Activated T-cell treated with anti-CD3 and anti-CD28 coated beads, Interleukin-2, amount 50 U/mL, for 4 hours (primary cell): ENCODE data around the gene MINDY4. TPM values are rescaled to one million over a fixed set of nuclear protein-coding genes. Genes with fewer than 3 reads are reported as not detected.

Experiments
- ATAC-seq, 2 donors: fragments of 200-7000 bp; cut with Tn5 transposase; one replicate each; pipeline ENCODE4 v1.10.0; 2021
- DNase-seq: peaks from one replicate; pipeline ENCODE4 v3.0.0-alpha.2; 2020
- H3K27me3 Mint-ChIP-seq: one replicate; pipeline ENCODE4 v1.8.0; 2021; ENCODE audit warnings: low read depth, mixed read lengths
- H3K36me3 Mint-ChIP-seq: one replicate; pipeline ENCODE4 v1.8.0; 2022; ENCODE audit warnings: mixed read lengths; ENCODE audit not compliant: insufficient read depth
- H3K4me1 Mint-ChIP-seq: one replicate; pipeline ENCODE4 v1.8.0; 2021; ENCODE audit warnings: low read depth, mixed read lengths
- H3K4me3 Mint-ChIP-seq: one replicate; pipeline ENCODE4 v1.8.0; 2021; ENCODE audit warnings: mild to moderate bottlenecking, moderate library complexity, mixed read lengths
- H3K9me3 Mint-ChIP-seq: one replicate; pipeline ENCODE4 v1.8.0; 2021; ENCODE audit warnings: mixed read lengths
- total RNA-seq, 3 donors: library from RNA; stranded (reverse); gene quantifications; one replicate each; pipeline ENCODE4 v1.2.1, GENCODE V29; 2021

MINDY4 gene
- total RNA-seq, 3 donors from 2014 or later = 1.6 to 2.1 (median 1.7) TPM

DNA sequence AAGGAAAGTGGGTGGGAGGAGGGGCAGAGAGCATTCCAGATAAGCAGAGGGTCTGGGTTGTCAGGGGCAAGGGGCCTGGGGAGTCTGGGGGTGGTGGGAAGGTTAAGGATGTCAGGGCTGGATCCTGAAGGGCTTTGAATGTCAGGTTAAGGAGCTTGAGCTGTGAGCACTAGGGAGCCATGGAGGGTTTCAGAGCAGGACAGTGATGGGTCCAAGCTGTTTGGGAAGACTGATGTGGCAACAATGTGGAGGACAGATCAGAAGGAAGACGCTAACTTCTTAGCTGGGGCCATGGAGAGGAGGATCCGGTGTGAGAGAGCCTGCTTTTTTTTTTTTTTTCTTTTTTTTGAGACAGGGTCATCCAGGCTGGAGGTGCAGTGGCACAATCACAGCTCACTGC is 126.6 kb downstream of the MINDY4 start:
- DNase-seq (no peak), ATAC-seq (no peak)
- Mint-ChIP-seq H3K4me1 (no peaks in the 10 kb centered on the region), H3K36me3 (no peaks in the 10 kb centered on the region), H3K9me3 (no peaks in the 10 kb centered on the region), H3K4me3 (no peak overlapping the region), H3K27me3 (peaks cover 2% of the 10 kb centered on the region)

DNA sequence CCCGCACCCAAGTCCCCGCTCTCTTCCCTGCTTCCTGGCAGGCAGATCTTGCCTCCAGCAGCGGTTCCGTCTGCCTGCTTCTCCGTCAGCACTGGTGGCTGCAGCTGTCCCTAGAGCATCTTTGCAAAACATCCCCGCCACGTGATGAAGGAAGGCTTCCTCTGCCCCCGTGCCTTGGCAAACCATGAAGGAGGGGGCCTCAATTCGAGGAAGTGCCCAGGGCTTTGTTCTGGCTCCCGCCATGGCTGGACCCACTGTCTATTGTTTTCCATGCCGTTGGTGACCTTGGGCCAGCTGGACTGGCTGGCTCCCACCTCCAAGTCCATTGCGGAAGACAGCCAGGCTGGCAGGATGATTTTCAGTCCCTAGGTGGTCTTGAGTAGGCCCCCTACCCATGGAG is 127.2 kb downstream of the MINDY4 start:
- no peak for ATAC-seq
- Mint-ChIP-seq H3K4me3 (no peak overlapping the region), H3K36me3 (no peaks in the 10 kb centered on the region), H3K4me1 (no peaks in the 10 kb centered on the region), H3K27me3 (peaks cover 2% of the 10 kb centered on the region), H3K9me3 (no peaks in the 10 kb centered on the region)
- no peak for DNase-seq

DNA sequence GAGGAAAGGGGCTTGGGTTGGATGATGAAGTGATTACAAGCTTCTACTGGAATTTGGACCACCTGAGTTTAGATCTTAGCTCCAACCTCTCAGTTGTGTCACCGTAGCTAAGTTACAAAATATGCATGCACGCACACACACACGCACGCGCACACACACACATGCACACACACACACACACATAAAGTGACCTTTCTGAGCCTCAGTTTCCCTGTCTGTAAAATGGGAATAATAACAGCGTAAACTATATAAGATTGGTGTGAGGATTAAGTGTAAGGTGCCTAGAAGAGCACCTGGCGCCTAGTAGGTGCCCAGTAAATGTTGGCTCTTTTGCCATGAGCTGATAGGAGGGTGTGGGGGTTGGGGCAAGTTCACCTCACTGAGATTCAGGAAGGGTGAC is 127.8 kb downstream of the MINDY4 start:
- Mint-ChIP-seq H3K9me3 (no peaks in the 10 kb centered on the region), H3K4me3 (no peak overlapping the region), H3K36me3 (no peaks in the 10 kb centered on the region), H3K4me1 (no peaks in the 10 kb centered on the region), H3K27me3 (peaks cover 2% of the 10 kb centered on the region)
- no peak for DNase-seq
- no peak for ATAC-seq

DNA sequence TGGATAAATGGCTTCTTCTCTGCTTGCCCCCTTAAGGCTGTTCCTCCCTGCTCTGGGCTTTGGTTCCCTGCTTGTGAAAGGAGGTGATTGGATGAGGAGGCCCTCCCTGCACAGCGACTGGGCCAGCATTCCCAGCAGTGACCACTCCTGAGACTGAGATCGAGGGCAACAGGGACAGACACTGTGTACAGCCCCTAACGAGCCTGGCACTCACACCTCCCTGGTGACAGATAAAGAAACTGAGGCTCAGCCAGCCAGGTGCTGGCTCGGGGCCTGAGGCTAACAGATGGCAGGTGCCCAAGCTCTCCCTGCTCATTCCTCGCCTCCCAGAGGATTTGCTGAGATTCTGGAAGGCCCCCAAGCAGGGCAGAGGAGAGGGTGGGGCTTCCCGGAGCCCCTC is 128.4 kb downstream of the MINDY4 start:
- no peaks in the 10 kb centered on the region for H3K9me3 Mint-ChIP-seq
- no peaks in the 10 kb centered on the region for H3K36me3 Mint-ChIP-seq
- no peak for ATAC-seq

DNA sequence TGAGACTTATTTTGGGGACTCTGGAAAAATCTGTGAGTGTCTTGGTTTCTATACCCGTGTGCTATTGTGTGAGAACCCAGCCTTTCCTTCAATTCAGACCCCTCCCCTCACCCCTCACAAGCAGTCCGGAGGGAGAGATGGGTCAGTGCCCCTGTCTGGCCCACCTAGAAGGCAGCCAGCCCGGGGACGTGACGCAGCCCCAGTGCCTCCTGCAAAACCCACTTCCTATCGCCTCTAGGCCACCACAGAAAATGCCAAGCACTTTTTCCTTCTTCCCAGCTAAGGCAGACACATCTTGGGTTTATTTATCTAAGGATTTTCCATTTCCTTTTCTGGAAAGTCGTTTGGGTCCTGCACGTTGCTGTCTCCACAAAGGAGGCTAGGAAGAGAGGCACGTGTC is 128.8 kb downstream of the MINDY4 start:
- H3K4me3 Mint-ChIP-seq = no peak overlapping the region
- H3K27me3 Mint-ChIP-seq = no peaks in the 10 kb centered on the region
- no peak for ATAC-seq
- no peaks in the 10 kb centered on the region for H3K4me1 Mint-ChIP-seq
- DNase-seq = no peak
- no peaks in the 10 kb centered on the region for H3K36me3 Mint-ChIP-seq
- no peaks in the 10 kb centered on the region for H3K9me3 Mint-ChIP-seq

More for the DNA sequence above, 128.4 kb downstream of the MINDY4 start:
- H3K27me3 Mint-ChIP-seq = no peaks in the 10 kb centered on the region
- no peaks in the 10 kb centered on the region for H3K4me1 Mint-ChIP-seq
- no peak for DNase-seq
- H3K4me3 Mint-ChIP-seq = no peak overlapping the region

DNA sequence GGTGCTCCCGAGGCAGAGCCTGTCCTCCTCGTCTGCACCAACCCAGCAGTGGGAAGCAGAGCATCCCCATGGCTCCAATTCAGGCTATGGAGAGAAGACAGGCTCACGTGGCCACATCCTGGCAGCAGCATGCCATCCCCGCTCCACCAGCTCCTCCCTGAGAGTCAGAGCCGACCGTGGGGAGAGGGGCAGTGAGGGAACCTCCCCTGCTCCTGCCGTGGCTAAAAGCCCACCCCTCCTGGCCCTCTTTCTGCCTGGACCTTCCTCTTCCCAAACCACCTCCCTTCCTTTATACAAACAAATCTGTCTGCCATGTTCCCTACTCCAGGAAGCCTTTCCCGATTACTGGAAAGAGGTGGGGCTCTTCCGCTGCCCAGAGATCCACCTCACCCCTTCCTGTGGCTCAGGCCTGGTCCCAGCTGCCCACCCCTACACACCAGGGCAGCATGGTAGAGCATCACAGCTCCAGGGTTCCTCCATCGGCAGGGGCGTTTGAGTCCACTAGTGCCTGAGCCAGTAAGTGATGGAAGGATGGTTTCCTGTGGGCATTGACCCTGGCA is 129.7 kb downstream of the MINDY4 start:
- H3K36me3 Mint-ChIP-seq = no peaks in the 10 kb centered on the region
- no peaks in the 10 kb centered on the region for H3K4me1 Mint-ChIP-seq
- H3K4me3 Mint-ChIP-seq = no peak overlapping the region
- H3K27me3 Mint-ChIP-seq = no peaks in the 10 kb centered on the region
- no peaks in the 10 kb centered on the region for H3K9me3 Mint-ChIP-seq
- ATAC-seq (no peak), DNase-seq (no peak)

DNA sequence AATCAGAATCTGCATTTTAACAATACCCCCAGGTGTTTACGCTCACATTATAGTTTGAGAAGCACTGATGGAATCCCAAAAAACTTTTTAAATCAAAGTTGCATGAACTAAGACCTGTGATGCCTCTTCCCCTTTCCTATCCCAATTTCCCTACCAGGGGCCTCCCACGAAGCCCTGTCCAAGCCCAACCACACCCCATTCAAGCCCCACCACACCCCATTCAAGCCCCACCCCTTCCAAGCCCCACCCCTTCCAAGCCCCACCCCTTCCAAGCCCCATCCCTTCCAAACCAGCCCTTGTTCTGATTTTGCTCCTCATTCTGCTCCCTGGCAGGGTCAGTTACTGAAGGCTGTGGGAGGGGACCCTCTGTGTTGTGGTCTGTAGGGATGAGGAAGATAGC is 130.6 kb downstream of the MINDY4 start:
- DNase-seq (no peak), ATAC-seq (no peak)
- Mint-ChIP-seq H3K36me3 (no peaks in the 10 kb centered on the region), H3K4me3 (no peak overlapping the region), H3K4me1 (no peaks in the 10 kb centered on the region), H3K9me3 (no peaks in the 10 kb centered on the region), H3K27me3 (no peaks in the 10 kb centered on the region)

DNA sequence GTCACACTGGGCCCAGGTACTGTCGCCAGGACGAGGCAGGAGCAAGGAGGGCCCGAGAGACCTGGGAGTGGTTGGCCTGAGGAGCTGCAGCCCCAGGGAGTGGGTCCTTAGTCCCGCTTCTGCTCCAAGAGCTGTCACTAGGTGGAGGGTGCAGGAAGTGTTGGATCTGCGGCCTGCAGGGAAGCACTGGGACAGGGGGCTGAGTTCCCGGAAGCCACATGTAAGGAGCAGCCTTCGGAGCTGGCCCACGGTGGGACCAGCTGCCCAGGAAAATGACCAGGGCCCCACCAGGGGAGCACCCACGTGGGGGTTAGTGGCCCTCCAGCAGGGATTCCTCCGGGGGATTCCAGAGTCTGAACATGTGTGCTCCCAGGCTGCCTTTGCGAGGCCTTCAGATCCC is 131.2 kb downstream of the MINDY4 start:
- no peaks in the 10 kb centered on the region for H3K4me1 Mint-ChIP-seq
- H3K36me3 Mint-ChIP-seq = no peaks in the 10 kb centered on the region
- H3K9me3 Mint-ChIP-seq = no peaks in the 10 kb centered on the region
- no peaks in the 10 kb centered on the region for H3K27me3 Mint-ChIP-seq
- no peak for DNase-seq
- ATAC-seq = no peak
- H3K4me3 Mint-ChIP-seq = no peak overlapping the region

DNA sequence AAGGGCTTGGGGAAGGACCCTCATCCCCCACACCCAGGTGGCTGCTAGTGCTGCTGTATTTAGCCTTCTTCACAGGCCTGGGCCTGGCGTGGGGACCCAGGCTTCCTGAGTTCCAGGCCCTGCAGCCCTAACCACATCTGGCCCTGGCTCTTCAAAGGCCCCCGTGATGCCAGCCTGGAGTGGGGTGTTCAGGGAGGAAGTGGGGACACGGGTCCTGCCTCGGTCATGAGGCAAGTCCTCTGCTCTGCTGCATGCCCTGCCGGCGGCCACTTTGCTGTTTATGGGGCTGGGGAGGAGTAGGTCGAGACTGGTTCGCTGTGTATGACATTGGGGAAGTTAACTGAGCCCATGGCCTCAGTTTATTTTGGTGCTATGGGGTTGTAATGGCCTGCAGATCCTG is 131.9 kb downstream of the MINDY4 start:
- no peaks in the 10 kb centered on the region for H3K27me3 Mint-ChIP-seq
- H3K9me3 Mint-ChIP-seq = no peaks in the 10 kb centered on the region
- no peaks in the 10 kb centered on the region for H3K36me3 Mint-ChIP-seq
- H3K4me1 Mint-ChIP-seq = no peaks in the 10 kb centered on the region
- no peak for ATAC-seq
- no peak overlapping the region for H3K4me3 Mint-ChIP-seq
- DNase-seq = no peak

DNA sequence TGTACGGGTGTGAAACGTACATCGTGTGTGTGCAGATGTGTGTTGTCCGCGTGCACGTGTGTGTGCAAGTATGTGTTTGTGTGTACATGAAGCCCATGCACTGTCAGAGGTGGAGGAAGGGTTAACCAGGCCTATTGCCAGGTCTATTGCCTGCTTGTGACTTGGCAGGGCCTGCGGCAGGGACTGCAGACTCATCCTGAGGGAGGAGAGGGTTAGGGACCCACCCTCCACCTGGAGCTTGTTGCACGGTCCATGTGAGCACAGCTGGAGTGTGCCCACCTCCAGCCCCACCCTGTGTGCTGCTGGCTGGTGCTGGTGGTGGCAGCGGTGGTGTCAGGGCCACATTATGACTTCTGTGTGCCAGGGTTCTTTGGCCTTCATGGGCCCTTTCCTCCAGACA is 133.3 kb downstream of the MINDY4 start:
- no peaks in the 10 kb centered on the region for H3K9me3 Mint-ChIP-seq
- no peak for ATAC-seq
- no peaks in the 10 kb centered on the region for H3K36me3 Mint-ChIP-seq
- no peak for DNase-seq
- no peaks in the 10 kb centered on the region for H3K4me1 Mint-ChIP-seq
- H3K27me3 Mint-ChIP-seq = no peaks in the 10 kb centered on the region
- no peak overlapping the region for H3K4me3 Mint-ChIP-seq

DNA sequence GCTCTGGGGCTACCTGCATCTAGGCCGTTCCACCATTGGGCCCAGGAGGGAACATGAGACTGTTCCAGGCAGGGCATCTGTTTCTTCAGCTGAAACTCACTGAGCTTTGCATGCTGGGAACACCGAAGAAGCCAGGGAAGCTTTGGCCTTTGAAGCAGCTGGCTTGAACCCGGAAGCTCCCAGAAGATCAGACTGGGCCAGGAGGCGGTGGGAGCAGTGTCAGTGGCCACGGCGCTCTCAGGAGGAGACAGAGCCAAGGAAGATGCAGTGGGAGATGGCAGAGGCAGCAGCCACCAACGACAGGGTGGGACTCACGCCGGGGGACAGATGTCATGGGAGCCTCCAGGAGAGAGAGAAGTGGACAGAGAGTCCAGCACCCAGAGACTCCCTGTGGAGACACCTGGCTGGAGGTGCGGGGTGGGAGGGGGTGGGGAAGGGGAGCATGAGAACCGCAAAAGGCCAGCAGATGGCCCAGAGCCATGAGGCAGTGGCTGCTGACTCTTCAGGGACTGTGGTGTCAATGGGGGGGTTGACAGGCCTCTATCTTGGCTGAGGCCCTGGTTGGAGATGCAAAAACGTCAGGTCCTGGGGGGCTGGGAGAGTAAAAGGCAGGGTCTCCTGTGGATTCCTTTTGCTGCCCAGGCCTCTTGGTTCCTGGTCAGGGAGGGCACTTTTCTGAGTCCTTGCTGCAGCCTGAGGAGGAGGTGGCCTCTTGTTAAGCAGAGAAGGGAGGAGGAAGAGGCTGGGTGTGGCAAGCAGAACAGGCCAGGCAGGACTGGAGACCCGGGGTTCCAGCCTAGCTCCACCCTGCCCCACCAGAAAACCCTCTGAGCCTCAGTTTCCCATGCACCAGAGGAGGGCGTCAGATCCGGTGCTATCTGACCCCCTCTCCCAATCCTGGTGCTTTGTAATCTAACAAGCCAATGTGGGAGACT is 134.1 kb downstream of the MINDY4 start:
- no peaks in the 10 kb centered on the region for H3K9me3 Mint-ChIP-seq
- no peak overlapping the region for H3K4me3 Mint-ChIP-seq
- H3K36me3 Mint-ChIP-seq = no peaks in the 10 kb centered on the region
- H3K27me3 Mint-ChIP-seq = no peaks in the 10 kb centered on the region
- DNase-seq (no peak), ATAC-seq (no peak)
- H3K4me1 Mint-ChIP-seq = no peaks in the 10 kb centered on the region

DNA sequence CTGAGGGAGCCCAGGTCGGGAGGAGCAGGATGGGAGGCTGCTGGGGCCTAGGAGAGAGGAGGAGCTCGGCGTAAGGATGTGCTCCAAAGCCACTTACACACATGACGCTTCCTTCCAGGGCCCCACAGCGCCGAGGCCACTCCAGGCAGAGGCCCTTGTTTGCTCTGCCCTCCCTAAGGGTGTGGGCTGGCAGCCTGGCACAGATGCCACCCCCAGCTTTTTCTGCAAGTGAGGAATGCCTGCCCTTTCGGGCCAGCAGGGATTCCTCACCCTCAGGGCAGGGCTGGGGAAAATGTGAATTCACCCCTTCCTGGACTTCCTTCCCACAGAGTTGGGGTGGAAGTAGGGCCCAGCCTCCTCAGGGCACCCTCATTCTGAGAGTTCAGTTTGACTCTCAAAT is 134.8 kb downstream of the MINDY4 start:
- Mint-ChIP-seq H3K4me1 (no peaks in the 10 kb centered on the region), H3K9me3 (no peaks in the 10 kb centered on the region), H3K36me3 (no peaks in the 10 kb centered on the region), H3K27me3 (no peaks in the 10 kb centered on the region), H3K4me3 (no peak overlapping the region)
- no peak for DNase-seq
- ATAC-seq = no peak

DNA sequence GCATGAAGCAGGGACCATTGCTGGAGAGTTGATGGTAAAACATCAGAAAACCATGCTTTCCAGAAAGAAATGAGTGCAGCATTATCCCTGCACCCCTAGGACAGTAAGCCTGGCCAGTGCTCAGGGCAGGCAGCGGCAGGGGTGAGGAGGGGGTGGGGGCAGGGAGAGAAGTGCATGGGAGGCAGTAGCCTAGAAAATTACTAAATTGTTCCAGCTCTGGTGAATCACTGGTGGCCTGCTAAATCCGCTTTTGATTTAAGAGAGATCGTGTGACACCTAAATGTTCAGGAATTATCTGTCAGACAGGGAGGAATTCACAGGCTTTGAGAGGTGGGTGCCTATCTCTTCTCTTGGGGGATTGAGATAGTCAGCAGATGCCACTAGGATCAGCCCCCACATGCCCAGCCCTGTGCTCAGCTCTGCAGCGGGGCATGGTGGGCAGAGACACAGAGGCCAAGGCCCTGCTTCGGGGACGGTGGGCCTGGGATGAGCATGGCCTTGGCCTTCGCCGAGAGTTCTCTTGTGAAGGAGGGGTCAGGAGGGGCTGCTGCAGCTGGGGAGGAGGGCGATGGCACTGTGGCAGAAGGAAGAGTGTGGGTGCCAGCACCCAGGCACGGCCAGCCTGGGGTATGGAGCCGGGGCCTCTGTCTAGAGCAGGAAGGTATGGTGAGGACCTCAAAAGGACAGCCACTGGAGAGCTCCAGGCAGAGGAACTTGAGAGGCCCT is 135.5 kb downstream of the MINDY4 start:
- no peak for ATAC-seq
- Mint-ChIP-seq H3K9me3 (no peaks in the 10 kb centered on the region), H3K36me3 (no peaks in the 10 kb centered on the region), H3K27me3 (no peaks in the 10 kb centered on the region), H3K4me1 (no peaks in the 10 kb centered on the region), H3K4me3 (no peak overlapping the region)
- no peak for DNase-seq

DNA sequence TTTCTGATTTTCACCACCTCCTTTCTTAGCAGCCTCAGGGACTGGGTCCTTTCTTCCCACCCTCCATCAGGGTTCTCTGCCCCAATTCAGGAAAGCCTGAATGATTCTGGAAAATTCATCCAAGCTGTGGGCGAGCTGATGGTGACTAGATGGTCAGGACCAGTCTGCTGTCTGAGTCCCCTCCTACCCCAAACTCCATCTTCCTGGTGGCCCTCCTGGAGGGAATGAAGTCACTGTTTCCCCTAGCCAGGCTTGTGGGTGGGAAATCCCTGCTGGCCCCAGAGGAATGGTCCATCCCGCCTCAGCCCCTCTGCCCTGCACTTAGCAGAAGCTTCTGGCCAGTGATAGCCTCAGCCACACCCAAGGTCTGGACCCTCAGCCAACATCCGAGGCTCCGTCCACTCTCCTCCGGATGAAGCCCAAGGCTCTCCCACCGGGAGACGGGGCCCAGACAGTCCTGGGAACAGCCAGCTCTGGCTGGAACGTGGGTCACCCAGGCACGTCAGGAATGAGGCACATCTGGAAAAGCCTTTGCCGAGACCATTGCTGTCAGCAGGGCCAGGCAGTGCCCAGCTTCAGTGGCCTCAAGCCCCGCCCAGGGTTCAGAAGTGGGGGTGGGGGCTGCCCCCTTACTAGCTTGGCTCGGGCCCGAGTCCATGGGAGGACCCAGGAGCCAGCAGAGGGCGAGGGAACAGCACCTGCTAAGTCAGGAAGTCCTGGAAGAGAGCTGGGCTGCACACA is 136.5 kb downstream of the MINDY4 start:
- no peaks in the 10 kb centered on the region for H3K36me3 Mint-ChIP-seq
- H3K4me1 Mint-ChIP-seq = no peaks in the 10 kb centered on the region
- no peaks in the 10 kb centered on the region for H3K9me3 Mint-ChIP-seq
- ATAC-seq = no peak
- no peaks in the 10 kb centered on the region for H3K27me3 Mint-ChIP-seq
- H3K4me3 Mint-ChIP-seq = no peak overlapping the region
- DNase-seq = no peak
